ENCODE measurements around the gene ALKBH3.

- no peak for TF ChIP-seq FOSL1 (IDR thresholded peaks at IDR 0.05; ENCODE audit: low read depth)
- TF ChIP-seq REST (IDR thresholded peaks at IDR 0.05; ENCODE audit: low read depth) = no peak
- TF ChIP-seq CTCF (IDR thresholded peaks at IDR 0.05 in 2 of 3, conservative IDR thresholded peaks at IDR 0.05 in 1 of 3; ENCODE audit: borderline replicate concordance in 1 of 3, insufficient read depth in 1 of 3, low read depth in 2 of 3, low read length in 2 of 3) = peak; percentile 69 to 94 (median 73); a peak in 5 of 6 replicates
- no peak for TF ChIP-seq ZNF274 (IDR thresholded peaks at IDR 0.05; ENCODE audit: low read depth, low read length)
- TF ChIP-seq POLR2A (IDR thresholded peaks at IDR 0.05; ENCODE audit: borderline replicate concordance, extremely low read depth, insufficient read depth, insufficient read length) = no peak
These were observed 28.5 kb upstream of the ALKBH3 start for GRCh38 chr11:43852057-43852636.
